ENCODE data around the gene KLRK1.
A peak's percentile ranks its signal among the peaks of the same experiment; 100 is the strongest.
"Not testable (repeated sequence)": the region's sequence is repeated elsewhere in the genome, so short reads cannot be mapped to it uniquely, and the experiment has no call there.

Gene KLRK1

GRCh38 chr12:10389904-10390303, at the start of gene KLRK1:
Gene KLRK1, minus strand, starts transcription at chr12:10390041. Its CDS starts 1,231 bp downstream, at chr12:10388810.
- no peak for DNase-seq (ENCODE audit: low read depth)

- DNase-seq (ENCODE audit: low read depth) = not testable (repeated sequence)
Measured at GRCh38 chr12:10437601-10438000, 47.8 kb upstream of the KLRK1 start.

DNA sequence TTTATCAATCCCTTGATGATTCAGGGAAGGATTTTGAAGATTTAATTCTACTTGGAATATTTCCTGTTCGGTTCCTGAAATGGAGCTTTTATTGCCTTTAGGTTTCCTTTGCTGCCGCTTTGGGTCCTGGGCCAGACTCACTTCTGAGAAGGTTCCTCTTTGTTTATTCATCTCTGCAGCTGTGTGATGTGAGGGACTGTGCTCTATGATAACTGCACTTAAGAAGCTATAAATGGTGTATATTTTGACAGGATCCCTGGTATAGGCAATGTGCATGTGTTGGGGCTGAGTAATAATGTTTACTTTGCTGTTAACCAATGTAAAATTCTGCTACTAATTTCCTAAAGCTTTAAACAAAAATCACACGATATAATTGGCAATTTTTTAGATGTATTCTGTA, 46.0 kb upstream of the KLRK1 start, which contains the start of gene KLRC2:
KLRC2 (minus strand) TSS at position 195 of the 400 bp plus-strand sequence; CDS start at position 171, 24 bp downstream.
- DNase-seq (ENCODE audit: low read depth) = peak; percentile 32

- DNase-seq (ENCODE audit: low read depth) = not testable (repeated sequence)
Measured at GRCh38 chr12:10430623-10431022, 40.8 kb upstream of the KLRK1 start.

DNA sequence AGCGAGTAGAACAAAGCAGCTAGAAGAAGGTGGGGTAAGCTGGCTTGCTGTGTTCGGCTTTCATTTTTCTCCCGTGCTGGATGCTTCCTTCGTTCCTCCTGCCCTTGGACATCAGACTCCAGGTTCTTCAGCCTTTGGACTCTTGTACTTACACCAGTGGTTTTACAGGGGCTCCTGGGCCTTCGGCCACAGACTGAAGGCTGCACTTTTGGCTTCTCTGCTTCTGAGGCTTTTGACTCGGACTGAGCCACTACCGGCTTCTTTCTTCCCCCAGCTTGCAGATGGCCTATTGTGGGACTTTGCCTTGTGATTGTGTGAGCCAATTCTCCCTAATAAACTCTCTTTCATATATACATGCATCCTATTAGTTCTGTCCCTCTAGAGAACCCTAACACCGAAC, 36.1 kb upstream of the KLRK1 start:
- not testable (repeated sequence) for DNase-seq (ENCODE audit: low read depth)

- DNase-seq (ENCODE audit: low read depth) = not testable (repeated sequence)
Measured at GRCh38 chr12:10424260-10424899, 34.5 kb upstream of the KLRK1 start.

- not testable (repeated sequence) for DNase-seq (ENCODE audit: low read depth)
Measured at GRCh38 chr12:10422159-10422558, 32.3 kb upstream of the KLRK1 start.

GRCh38 chr12:10420334-10420733, 30.5 kb upstream of the KLRK1 start, which contains the start of gene KLRC3:
Gene KLRC3, minus strand, starts transcription at chr12:10420595. Its CDS starts 45 bp downstream, at chr12:10420550.
- peak; percentile 10 for DNase-seq (ENCODE audit: low read depth)

- peak; percentile 15 for DNase-seq (ENCODE audit: low read depth)
Measured at GRCh38 chr12:10409392-10409791, 19.6 kb upstream of the KLRK1 start, which contains the start of gene KLRC4. Gene KLRC4, minus strand, starts transcription at chr12:10409757. Its CDS starts 182 bp downstream, at chr12:10409575.

DNA sequence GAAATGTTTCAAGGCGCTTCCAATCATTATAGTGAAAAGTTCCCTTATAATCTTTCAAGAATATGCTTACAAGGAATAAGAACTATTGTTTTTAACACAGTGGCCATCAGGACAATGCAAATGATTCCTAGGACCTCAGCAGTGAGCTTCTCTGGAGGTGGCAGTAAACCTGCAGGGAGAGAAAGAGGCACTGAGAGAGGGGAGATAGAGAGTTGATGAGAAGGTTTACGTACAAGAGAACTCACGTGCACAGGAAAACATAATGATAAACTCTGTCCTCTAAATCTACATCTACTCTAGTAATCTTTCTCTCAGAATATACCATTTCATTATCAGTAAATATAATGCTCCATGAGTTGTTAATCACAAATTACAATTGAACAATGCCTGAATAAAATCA, 19.0 kb upstream of the KLRK1 start:
- DNase-seq (ENCODE audit: low read depth) = no peak

- DNase-seq (ENCODE audit: low read depth) = no peak
Measured at GRCh38 chr12:10406725-10407124, 16.9 kb upstream of the KLRK1 start.

GRCh38 chr12:10405294-10405693, 15.5 kb upstream of the KLRK1 start:
- no peak for DNase-seq (ENCODE audit: low read depth)

GRCh38 chr12:10404798-10405197, 15.0 kb upstream of the KLRK1 start:
- no peak for DNase-seq (ENCODE audit: low read depth)

GRCh38 chr12:10400829-10401228, 11.0 kb upstream of the KLRK1 start:
- DNase-seq (ENCODE audit: low read depth) = no peak

DNA sequence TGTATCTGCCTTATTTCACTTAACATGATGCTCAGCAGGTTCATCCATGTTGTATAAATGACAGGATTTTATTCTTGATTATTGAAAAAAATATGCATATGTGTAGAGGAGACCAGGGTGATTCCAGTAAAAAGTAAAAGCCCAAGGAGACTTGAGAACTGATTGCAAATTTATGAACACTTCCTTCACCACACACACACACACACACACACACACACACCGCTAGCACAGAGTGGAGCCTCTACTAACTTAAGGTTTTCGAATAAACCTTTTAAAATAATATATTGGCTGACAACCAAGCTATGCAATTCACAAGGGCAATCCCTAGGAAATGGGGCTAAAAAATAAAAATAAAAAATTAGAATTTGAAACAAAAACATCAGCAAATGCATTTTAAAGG, 8.3 kb upstream of the KLRK1 start:
- DNase-seq (ENCODE audit: low read depth) = no peak

DNA sequence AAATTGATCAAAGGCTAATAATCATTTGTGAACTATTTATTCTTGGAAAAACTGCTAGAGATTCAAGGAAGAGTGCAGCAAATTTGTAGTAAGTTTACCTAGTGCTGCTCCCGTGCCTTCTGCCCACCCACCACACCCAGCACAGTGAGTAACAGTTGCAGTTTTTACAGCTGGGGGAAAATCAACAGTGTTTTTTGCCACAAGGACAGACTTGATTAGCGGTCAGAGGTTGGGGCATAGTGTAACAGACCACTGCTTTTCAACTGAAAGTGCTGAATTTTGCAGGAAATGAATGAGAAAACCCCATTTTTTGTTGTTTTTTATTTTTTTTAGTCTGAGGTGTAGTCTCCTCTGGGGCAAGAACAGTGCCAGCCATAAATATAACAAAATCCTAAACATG, 7.5 kb upstream of the KLRK1 start:
- no peak for DNase-seq (ENCODE audit: low read depth)

- not testable (repeated sequence) for DNase-seq (ENCODE audit: low read depth)
Measured at GRCh38 chr12:10396176-10396575, 6.3 kb upstream of the KLRK1 start.

DNA sequence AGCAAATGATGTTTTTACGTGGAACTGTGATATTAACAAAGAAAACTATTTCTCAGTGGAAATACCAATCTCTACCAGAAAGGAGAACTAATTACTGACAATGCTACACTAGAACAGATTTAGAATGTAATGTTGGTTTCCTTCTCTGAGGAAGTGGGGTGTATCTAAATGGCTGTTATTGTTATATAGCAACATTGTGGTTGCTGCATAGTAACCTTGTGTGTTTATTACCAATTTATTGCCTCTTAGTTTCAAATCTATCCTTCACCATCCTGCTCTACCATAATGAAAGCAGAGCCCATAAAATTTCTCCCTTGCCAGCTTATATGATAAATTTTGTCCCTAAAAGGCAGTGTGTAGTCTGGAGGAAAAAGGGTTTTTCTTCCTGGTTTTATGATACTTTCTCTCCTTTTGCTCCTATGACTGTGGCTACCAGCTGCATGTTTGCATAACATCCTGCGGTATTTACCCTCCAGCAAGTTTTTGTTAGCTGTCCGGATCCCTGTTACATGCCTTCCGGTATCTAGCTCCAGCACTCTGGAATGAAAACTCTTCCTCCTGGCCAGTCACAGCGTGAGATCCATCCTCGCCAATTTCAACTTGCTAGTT, 5.7 kb upstream of the KLRK1 start:
- peak; percentile 26 for DNase-seq (ENCODE audit: low read depth)

DNA sequence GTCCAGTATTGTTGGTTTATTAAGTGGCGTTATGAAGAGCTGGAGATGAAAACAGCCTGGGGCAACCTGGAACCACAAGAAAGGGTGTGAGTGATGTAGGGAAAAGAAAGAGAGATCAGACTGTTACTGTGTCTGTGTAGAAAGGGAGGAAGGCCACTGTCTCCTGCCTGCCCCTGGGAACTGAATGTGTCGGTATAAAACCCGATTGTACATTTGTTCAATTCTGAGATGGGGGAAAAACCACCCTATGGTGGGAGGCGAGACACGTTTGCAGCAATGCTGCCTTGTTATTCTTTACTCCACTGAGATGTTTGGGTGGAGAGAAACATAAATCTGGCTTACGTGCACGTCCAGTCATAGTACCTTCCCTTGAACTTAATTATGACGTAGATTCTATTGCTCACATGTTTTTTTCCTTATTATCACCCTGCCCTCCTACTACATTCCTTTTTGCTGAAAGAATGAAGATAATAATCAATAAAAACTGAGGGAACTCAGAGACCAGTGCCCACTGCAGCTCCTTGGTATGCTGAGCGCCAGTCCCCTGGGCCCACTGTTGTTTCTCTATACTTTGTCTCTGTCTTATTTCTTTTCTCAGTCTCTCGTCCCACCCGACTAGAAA, 4.8 kb upstream of the KLRK1 start:
- DNase-seq (ENCODE audit: low read depth) = not testable (repeated sequence)

GRCh38 chr12:10393291-10393690, 3.5 kb upstream of the KLRK1 start:
- DNase-seq (ENCODE audit: low read depth) = no peak

DNA sequence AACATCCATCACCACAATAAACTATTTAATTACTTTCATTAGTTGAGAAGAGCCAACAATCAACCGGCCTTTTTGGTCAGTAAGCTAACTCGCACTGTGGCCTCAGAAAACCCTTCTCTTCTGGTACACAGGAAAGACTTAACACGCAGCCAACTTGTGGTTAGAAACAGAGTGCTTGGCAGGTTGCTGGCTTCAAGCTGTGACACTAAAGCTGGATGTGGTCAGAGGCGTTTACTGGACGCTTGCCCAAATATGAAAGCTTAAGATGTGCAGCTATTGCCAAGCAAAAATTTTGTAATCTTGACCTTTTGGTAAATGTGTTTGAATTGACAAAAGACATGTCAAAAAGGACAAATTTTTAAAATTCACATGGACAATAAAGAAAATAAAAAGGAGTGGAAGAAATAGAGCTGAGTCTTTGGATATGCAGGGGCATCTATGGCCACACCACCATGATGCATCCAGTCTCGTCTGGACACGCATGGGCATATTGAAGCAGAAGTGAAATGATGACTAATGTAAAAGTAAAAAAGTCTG, 2.6 kb upstream of the KLRK1 start:
- peak; percentile 81 for DNase-seq (ENCODE audit: low read depth)

DNA sequence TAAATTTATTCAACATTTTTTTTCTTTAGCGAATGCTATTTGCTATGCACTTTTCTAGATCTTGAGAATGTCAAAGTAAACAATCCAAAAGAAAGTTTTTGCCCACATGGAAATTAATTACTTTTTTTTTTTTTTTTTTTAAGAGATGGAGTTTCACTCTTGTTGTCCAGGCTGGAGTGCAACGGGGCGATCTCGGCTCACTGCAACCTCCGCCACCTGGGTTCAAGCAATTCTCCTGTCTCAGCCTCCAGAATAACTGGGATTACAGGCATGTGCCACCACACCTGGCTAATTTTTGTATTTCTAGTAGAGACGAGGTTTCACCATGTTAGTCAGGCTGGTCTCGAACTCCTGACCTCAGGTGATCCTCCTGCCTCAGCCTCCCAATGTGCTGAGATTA, 1.1 kb upstream of the KLRK1 start:
- DNase-seq (ENCODE audit: low read depth) = not testable (repeated sequence)

Measured in HS-5 (cell line).